ENCODE data around the gene COL27A1.

The COL27A1 gene

DNA sequence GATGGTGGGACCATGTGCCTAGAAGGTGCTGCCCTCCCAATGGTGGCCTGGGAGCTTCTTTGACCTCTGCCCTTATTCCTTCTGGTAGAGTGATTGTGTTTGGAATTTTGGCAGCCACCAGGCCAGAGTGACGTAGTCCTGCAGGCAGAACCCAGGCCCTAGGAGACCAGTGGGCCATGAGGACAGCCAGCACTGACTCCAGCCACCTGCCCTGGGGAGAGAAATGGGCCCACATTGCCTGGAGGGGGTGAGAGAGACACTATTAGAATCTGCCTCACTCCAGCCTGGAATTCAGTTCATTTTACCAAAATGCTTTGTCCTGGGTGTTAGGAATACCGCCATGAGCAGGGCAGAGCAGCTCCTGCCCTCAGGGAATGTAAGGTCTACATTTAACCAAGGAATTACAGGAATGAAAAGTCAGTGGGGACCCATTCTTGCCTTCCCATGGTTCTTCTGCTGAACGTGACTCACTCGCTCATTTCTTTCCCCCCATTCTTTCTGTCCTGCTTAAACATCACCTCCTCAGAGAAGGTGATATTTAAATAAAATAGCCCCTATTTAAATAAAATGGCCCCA is 5.5 kb upstream of the COL27A1 start:
- DNase-seq, result no peak

DNA sequence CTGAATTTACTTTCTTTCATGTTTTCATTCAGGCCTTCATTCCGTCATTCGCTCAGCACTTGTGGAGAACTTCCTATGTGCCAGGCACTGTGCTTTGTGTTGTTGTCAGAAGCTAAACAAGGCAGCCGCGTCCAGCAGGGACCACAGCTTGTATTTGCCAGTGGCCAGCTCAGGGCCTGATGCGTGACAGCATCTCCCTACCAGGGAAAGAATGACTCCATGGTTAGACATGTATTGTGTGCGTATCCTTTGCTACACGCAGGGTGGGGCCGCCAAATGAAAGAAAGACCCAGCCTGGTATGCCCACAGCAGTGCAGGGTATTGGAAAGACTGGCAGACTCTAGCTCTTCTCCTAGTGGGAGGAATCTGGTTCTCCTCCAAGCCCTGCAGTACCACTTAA is 4.7 kb upstream of the COL27A1 start:
- no peak for DNase-seq

DNA sequence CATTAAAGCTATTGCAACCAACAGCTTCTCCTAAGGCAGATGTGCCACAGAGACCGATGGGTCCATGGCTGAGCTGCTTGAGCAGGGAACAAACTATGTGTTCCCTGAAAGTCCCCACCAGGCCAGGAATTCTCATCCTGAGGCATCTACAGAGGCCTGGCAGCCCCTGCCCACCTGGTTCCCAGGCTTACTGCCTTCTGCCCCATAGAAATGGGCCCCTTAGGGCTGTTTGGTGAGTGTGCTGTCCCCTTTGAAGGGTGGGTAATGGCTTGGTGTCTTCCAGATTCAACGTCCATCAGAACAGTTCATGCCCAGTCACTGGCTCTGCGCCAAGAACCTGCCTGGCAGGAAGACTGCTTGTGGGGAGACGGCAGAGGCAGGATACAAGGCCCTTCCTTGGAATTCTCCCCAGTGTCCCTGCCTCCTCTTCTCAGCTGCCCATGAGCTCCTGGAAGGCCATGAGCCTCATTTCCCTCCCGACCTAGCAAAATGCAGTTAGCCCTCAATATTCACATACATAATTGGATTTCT is 3.8 kb upstream of the COL27A1 start:
- DNase-seq, result no peak

DNA sequence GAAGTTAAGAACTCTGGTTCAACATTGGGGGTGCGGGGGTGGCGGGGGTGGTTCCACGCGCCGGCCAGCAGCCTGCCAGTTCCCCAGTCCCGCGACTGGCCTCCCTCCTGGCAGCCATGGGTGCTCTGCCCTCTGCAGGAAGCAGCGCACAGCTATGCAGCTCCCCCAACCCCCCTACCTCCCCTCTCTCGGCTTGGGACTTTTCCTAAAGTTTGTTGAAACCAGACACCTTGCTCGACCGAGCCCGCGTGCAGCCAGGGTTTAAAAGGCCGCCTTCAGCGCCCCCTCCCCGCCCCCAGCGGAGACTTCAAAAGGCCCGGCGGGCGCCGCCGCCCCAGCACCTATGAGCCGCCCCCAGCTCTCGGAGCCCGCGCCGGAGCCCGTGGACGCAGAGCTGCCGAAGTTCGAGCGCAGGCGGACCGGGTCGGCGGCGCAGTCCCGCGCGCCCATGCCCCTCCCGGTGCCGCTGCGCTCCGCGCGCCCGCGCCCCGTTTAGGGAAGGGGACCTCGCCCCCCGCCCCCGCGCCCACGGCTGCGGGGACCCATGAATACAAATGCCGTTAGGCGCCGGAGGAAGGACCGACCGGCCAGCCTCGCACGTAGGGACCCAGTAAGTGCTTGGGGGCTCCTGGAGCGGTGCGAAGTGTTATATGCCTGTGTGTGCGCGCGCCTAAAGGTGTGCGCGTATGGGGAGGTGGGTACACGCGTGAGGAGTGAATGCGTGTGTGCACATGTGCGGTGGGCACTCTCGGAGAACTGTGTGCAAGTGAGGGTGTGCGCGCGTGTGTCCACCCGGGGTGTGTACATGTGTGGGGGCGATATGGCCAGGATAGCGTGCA is 1.4 kb upstream of the COL27A1 start:
- DNase-seq, result no peak

DNA sequence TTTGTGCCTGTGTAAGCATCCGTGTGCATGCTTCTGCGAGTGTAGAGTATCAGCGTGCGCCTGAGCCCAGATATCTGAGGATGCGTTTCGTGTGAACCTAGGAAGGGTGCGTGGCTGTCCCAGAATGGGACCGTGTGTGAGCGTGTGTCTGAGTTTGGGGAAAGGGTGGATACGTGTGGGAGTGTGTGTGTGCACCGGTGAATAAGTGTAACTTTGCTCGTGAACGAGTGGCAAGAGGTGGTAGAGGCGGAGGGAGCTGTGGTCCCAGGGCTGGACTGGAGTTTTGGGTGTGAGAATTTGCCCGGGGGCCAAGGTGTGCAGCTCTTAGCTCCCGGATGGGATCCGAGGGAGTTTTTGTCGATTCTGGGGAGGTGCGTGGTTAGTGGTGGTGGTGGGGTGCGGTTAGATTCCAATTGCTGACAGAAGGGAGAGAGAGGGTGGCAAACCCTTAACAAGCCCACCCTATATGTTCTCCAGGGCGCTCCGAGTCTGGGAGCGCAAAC is 686 bp upstream of the COL27A1 start:
- DNase-seq, result no peak

DNA sequence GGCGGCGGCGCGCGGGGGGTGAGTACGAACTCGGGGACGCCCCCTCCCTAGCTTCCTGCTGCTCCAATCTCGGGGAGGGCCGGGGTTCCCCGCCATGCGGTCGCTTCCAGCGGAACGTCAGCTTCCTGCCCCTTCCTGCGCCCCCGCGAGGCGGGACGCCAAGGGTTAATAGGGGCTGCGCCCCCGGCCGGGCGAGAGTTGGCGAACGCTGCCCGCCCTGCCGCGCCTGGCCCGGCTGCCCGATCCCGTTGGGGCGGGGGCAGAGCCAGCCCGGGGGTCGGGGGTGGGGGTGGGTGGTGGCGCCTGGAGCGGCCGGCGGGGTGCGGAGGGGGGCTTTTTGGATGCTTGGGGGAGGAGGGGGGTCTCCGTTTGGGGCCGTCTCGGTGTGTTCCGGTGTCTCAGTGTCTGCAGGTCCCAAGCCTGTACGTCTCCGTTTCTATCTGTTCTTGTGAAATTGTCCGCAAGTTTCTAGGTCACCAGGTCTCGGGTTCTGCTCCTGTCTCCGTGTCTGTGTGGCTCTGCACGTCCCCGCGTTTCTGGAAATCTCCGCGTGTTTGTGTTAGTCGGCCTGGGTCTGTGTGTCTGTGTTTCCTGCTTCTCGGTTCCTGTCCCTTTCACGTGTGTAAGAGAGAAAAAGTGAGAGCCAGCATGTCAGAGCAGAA is 789 bp downstream of the COL27A1 start:
- no peak for DNase-seq

DNA sequence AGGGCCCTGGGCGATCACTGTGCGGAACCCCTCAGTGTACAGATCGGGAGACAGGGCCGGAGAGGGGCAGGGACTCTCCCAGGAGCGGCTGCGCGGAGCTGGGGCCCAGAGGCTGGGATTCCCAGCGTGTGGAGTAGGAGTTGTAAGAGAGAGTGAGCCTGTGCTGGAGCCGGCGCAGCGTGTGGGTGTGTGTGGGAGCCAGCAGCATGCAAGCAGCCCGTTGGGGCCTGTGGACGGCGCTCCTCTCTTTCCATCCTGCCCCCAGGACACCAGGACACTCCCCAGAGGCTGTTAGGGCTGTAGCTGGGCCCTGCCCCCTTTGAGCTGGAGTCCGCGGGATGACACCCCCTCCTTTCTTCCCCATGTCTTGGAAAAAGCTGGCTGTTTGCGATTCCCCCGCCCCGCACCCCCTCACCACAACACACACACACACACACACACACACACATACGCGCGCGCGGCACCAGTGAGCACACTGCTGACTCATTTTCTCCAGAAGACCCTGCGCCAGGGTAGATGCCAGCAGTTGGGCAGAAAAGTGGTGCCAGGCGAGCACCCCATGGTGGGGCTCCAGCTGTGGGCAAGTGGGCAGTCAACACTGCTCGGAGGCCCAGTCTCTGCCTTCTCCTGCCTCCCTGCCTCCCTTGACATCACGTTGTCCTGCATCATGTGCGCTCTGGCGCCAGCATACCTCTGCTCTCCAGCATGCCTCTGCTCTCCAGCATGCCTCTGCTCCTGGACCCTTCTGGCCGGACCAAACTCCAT is 1.5 kb downstream of the COL27A1 start:
- no peak for DNase-seq

DNA sequence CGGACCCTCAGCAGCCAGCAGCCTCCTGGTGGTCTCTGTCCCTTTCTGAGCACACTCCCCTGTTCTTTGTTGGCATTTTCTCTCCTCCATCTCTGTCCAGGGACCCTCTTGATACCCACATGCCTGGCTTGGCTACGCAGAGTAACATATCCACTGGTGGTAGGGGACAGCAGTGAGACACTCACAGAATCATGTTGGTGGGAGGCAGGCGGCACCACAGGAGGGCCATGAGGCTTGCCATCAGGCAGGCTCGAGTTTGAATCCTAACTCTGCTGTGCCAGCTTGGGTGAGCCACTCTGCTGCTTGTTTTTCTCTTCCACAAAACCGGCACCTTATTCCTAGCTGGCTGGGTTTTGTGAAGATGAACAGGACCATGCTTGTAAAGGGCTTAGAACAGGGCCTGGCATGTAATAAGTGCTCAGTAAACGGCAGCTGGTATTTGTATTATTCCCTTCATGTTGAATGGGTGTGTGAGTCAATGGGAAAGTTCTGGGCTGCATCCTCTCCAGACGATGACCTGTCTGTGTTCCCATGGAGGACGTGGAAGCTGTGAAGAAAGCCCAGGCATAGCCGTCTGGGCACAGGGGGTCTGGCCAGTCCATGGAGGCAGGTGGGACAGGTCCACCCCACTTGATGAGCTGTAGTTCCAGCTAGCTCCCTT is 2.3 kb downstream of the COL27A1 start:
- DNase-seq, result no peak

DNA sequence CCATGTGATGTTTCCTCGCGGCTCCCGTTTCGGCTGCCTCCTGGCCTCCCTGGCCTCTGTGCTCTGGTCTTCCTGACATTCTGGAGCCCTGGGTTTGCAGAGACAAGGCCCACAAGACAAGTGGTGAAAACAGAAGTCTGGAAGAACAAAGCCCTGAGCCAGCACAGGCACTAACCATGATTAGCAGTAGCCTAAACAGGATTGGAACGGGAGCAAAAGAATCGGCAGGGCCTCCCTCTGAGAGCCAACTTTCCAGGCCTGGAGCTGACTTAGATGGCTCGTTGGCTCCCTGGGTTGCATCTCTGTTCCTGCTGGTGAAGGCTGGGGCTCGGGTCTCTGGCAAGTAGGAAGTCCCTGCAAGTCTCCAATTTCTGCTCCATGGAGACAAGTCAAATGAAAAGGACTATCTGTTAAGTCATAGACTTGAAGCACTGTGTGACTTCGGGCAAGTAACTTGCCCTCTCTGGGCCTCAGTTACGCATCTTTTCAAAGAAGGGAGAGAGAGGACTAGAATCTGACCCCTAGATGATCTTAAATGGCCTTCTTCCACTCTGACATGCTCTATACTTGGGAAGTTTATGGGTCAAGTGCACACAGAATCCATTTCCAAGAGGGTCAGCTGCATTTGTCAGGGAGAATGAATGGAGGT is 3.3 kb downstream of the COL27A1 start:
- no peak for DNase-seq

DNA sequence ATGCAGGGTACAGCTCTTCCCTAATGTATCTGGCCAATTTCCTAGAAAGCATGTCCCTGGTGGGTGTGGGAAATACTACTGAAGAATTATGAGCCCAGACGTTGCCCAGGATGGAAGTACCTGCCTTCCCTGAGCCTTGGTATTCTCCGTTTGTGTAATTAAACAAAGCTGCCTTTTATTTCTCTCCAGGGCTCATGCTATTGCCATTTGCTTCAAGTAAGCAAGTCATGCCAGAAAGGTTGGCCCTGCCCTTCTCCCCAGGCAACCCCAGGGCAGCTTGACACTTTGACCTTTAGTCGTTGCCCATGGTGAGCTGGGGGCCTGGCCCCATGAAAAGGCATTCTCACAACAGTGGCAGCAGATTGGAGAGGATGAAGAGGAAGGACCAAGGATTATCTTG is 4.4 kb downstream of the COL27A1 start:
- no peak for DNase-seq

DNA sequence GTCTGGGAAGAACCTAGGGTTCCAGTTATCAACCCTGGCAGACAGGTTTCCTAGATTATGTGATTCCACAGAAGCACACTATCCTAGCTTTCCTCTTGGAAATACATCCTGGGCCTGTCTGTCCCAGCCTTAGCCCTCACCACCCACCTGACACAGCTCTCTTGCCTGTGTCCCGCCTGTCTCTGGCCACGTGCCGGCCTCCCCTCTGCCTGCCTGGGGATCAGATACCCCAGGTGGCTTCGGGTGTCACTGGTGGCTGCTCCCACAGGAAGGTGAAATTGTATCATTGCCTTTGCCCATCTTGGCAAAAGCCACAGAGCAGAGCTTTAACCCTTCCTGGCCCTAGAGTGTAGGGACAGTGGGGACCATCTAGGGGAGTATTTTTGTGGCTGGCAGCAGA is 6.2 kb downstream of the COL27A1 start:
- no peak for DNase-seq

DNA sequence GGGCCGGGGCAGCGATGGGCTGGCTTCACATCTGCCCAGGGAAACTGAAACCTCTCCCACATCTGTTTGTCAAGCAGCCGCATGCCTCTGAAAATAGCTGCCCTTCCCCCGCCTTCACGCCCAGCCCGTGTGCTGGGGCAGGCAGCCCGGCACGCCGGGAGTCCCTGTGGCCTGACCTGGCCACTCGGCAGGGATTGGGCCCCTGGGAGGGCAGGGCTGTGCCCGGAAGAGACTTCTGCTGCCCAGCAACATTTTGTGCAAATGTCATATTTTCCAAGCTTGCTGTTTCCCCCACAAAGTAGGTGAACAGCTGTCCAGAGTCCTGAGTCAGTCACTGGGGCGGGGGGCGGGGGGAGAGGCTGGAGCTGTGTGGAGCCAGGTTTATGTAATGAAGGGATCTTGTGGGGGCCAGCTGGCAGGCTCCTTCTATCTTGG is 8.2 kb downstream of the COL27A1 start:
- DNase-seq, result peak; percentile 36

DNA sequence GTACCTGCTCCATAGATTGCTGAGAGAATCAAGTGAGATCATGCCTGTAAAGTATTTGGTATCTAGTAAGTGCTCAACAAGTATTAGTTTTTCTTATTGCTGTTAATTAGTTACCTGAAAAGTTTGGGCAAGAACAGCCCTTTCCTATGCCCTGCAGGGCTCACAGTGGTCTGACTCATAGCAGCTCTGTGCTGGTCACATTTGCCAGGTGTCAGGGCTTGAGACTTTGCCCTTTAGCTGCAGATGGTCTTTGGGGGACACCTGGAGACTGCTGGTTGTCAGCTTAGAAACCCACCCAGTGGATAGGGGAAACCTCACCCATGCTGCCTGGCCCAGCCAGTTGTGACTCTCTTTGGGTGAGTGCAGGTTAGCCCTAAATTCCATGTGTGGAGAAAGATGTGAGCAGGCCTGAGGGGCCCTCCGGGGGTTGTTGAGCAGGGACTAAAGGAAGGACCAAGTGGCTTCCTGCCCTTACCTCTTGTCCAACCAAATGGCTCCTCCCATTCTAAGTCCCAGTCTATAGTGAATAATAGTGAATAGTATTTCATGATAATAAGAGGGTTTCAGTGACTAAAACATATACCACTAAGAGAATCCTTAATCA is 9.0 kb downstream of the COL27A1 start:
- DNase-seq, result no peak

DNA sequence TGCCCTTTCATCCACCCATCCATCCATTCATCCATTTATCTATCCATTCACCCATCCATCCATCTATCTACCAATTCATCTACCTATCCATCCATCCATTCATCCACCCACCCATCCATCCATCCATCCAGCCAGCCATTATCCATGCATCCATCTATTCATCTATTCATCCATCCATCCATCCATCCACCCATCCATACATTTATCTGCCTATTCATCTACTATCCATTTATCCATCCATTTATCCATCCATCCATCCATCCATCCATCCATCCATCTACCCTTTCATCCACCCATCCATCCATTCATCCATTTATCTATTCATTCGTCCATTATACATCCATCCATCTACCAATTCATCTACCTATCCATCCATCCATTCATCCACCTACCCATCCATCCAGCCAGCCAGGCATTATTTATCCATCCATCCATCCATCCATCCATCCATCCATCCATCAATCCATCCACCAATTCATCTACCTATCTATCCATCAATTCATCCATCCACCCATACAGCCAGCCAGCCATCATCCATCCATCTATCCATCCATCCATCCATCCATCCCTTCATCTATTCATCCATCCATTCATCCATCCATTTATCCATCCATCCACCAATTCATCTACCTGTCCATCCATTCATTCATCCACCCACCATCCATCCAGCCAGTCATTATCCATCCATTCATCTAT is 10.2 kb downstream of the COL27A1 start:
- no peak for DNase-seq

DNA sequence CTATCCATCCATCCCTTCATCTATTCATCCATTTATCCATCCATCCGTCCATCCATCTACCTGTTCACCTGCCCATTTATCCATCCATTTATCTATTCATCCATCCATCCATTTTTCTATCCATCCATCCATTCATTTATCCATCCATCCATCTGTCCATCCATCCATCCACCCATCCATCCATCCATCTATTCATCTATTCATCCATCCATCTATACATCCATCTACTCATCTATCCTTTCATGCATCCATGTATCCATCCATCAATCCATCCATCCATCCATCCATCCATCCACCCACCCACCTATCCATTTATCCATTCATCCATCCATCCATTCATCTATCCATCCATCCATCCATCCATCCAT is 10.8 kb downstream of the COL27A1 start:
- no peak for DNase-seq

DNA sequence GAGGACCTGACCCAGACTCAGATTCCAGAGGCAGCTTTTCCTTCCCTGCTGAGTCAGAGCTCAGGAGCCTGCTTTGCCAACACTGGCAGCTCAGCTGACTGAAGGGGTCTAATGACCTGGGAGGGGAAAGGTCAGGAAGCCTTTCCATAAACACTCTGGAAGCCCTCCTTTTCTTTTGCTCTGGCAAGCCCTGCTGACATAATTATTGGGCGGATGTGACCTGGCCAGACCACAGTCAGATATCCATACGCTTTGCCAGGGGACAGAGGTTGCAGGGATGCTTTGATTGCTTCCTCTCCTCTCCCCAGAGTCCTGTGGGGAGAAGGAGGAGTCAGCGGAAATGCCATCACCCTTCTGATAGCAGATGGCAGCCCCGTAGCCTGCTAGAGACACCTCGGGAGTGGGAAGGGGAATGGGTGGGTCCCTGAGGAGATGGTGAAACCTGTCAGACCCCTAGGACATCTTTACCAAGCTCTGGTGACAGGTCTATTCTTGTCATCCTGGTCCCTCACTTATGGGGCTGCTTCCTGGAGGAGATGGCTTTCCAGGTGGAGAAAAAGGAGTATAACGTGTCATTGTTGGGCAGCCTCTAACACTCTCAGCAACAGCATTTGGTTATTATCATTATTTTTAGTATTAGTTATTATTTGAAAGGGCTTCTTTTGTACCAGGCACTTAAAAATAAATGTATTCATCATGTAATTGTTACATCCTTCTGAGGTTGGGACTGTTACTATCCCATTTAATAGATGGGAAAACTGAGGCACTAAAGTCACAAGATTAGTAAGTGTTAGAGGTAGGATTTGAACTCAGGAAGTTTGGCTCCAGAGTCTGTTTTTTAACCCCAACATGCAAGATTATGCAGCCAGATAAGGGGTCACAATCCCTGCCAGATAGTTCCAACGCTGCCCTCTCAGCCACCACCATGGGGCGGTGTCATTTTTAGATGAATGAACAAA is 11.6 kb downstream of the COL27A1 start:
- DNase-seq, result no peak

DNA sequence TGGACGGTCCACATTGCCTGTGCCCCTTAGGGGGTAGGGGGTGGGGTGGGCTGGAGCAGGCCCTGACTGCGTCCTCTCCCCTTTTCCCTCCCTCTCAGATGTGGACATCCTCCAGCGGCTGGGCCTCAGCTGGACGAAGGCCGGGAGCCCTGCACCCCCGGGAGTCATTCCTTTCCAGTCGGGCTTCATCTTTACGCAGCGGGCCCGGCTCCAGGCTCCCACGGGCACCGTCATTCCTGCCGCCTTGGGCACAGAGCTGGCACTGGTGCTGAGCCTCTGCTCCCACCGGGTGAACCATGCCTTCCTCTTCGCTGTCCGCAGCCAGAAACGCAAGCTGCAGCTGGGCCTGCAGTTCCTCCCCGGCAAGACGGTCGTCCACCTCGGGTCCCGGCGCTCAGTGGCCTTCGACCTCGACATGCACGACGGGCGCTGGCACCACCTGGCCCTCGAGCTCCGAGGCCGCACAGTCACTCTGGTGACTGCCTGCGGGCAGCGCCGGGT is 12.3 kb downstream of the COL27A1 start:
- no peak for DNase-seq

DNA sequence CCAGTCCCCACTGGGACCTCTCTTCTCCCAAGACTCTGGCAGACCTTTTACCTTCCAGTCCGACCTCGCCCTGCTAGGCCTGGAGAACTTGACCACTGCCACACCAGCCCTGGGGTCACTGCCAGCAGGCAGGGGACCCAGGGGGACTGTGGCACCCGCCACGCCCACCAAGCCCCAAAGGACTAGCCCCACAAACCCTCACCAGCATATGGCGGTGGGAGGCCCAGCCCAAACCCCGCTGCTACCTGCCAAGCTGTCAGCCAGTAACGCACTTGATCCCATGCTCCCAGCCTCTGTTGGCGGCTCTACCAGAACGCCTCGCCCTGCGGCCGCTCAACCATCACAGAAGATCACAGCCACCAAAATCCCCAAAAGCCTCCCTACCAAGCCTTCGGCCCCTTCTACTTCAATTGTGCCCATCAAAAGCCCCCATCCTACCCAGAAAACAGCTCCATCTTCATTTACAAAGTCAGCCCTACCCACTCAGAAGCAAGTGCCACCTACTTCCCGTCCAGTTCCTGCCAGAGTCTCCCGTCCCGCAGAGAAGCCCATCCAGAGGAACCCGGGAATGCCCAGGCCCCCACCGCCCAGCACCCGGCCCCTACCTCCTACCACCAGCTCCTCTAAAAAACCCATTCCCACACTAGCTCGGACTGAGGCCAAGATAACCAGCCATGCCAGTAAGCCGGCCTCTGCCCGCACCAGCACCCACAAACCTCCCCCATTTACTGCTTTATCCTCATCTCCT is 13.1 kb downstream of the COL27A1 start:
- DNase-seq, result no peak
